HG02642 (cell line): ENCODE data around the gene KLHDC8B.
"Not testable (repeated sequence)": the region's sequence is repeated elsewhere in the genome, so short reads cannot be mapped to it uniquely, and the experiment has no call there.

Source experiments
- ATAC-seq: cut with Tn5 transposase; IDR thresholded peaks from one replicate; pipeline ENCODE4 v1.9.1; 2021; ENCODE audit warnings: mild to moderate bottlenecking; ENCODE audit not compliant: unreplicated experiment, poor library complexity

KLHDC8B gene

DNA sequence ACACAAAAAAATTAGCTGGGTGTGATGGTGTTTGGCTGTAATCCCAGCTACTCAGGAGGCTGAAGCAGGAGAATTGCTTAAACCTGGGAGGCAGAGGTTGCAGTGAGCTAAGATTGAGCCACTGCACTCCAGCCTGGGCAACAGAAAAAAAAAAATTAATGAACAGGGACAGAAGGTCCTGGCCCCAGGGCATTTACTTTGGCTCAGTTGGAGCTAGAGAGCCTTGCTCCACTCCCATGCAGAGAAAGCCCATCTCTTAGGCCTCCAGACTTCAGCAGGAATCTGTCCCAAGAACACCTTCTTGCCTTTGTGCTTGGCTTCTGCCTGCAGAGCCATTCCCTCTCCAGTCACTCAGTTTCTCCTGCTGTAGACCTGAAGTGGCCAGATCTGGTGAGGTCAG lies 8.7 kb downstream of the KLHDC8B start:
- ATAC-seq, result no peak

DNA sequence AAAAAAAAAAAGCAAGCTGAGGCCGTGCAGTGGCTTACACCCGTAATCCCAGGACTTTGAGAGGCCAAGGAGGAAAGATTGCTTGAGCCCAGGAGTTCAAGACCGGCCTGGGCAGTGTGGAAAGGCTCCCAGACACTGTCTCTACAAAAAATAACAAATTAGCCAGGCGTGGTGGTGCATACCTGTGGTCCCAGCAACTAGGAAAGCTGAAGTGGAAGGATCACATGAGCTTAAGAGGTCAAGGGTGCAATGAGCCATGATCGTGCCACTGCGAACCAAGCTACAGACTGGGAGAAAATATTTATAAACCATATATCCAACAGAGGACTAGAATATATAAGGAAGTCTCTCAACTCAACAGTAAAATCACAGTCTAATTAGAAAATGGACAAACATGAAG lies 10.0 kb downstream of the KLHDC8B start:
- no peak for ATAC-seq

DNA sequence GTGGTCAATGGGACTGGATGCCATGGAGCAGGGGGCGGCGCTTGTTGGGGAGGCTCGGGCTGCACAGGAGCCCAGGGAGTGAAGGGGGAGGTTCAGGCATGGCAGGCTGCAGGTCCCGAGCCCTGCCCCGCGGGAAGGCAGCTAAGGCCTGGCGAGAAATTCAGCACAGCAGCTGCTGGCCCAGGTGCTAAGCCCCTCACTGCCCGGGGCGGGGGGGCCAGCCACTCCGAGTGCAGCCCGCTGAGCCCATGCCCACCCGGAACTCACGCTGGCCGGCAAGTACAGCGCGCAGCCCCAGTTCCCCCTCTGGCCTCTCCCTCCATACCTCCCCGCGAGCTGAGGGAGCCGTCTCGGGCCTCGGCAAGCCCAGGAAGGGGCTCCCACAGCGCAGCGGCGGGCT lies 11.3 kb downstream of the KLHDC8B start:
- no peak for ATAC-seq

DNA sequence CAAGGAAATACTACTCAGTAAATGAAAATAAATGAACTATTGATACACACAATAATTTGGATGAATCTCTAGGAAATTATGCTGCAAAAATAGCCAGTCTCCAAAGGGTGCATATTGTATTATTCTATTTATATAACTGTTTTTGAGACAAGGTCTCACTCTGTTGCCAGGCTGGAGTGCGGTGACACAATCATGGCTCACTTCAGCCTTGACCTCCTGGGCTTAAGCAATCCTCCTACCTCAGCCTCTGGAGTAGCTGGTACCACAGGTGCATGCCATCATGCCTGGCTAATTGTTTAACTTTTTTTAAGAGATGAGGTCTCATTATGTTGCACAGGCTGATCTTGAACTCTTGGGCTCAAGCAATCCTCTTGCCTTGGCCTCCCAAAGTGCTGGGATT lies 12.5 kb downstream of the KLHDC8B start:
- no peak for ATAC-seq

DNA sequence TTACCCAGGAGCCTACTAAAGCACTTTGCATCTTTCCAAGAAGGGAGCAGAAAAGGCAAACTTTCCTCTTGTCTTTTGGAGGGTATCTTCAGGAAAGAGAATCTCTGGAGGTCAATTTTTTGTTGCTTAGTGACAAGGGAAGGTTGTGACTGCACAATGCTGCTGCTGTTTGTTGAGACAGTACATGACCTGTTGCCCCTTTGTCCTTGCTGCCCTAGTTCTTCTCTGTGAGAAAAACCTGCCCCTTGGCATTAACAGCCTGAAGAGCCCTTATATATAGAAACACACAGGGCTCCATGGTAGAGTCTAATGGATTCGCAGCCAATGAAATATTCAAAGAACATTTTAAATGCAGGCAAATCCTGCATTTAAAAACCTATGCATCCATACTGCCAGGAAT lies 20.3 kb downstream of the KLHDC8B start:
- ATAC-seq, result no peak

DNA sequence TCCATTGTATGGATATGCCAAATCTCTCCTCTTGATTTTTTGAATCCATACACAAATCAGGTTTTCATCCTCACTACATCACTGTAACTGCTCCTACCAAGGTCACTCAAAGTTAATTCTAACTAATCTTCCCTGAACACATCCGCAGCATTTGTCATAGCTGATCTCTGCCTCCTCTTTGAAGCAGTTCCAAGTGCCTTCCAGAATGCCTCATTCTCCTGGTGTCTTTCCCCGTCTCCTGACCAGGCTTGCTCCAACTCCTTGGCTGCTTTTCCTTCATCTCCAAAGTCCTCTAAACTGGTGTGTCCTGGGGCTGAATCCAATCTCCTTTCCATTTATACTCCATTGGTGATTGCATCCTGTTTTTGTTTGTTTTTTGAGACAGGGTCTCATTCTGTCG lies 26.8 kb downstream of the KLHDC8B start:
- no peak for ATAC-seq

DNA sequence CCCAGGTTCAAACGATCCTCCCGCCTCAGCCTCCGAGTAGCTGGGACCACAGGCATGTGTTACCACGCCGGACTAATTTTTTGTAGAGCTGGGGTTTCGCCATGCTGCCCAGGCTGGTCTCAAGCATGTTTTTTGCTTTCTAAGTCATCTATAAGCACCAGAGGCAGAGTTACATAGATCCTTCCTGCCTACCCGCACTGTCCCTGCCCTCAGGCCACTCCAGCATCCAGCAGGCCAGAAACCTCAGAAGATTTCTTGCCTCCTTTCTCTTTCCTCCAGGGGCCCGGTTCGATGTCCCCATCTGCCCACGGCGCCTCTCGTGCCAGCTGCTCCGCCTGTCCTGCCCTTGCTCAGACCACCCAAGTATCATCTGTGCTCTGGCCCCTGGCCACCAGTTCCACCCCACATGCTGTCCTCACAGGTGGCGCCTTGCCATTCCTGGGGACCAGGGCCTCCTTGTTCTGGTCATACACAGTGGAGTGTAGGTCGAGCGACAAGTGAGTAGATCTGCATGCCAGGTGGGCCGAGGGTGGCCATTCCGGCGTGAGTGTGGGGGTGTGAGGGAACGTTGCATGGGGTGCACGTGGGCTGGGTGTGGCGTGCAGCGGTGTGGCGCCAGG lies 27.3 kb downstream of the KLHDC8B start:
- ATAC-seq, result no peak

DNA sequence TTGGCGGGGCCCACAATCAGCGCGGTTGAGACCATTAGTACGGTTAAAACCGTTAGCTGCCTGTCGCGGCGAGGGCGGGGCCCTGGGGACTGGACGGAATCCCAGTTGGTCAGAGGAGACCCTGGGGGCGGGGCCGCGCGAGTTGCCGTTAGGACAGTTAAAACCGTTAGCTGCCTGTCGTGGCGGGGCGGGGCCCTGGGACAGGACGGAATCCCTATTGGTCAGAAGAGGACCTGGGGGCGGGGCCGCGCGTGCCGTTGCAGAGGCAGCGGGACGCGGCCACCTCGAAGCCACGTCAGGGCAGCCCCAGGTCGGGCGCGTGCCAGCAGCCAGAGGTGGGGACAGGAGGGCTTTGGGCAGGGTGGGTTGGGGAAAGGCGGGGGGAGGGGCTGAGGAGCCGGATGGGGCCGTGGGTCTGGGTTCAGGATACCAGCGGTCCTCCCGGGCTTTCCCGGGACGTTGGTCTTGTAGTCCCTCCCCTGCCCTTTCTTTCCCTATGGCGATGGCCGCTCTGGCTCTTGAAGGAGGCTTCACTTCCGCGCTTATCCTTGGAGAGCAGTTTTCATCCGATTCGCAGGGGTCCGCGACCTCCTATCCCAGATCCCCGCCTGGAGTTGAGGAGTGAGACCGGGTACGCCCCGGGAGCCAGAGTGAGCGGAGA lies 28.0 kb downstream of the KLHDC8B start:
- no peak for ATAC-seq

DNA sequence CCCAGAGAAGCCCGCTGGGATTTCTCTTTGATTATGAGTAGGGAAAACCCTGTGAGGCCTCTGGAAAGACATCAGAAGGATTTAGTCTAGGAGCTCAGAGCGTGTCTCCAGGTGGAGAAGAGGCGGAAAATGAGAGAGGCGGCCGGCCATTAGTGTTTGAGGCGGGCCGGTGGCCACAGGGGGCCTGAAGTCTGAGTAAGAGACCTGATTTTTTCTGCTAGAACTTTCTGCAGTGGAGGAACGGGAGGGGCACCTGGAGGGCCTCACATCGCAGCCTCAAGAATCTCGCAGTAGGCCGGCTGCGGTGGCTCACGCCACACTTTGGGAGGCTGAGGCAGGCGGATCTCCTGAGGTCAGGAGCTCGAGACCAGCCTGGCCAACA lies 28.5 kb downstream of the KLHDC8B start:
- ATAC-seq, result no peak

DNA sequence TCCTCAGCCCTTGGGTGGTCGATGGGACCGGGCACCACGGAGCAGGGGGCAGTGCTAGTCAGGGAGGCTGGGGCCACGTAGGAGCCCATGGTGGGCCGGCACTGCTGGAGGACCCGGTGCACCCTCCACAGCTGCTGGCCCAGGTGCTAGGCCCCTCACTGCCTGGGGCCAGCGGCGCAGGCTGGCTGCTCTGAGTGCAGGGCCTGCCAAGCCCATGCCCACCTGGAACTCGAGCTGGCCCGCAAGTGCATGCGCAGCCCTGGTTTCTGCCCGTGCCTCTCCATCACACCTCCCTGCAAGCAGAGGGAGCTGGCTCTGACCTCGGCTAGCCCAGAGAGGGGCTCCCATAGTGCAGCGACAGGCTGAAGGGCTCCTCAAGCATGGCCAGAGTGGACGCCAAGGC lies 42.1 kb downstream of the KLHDC8B start:
- no peak for ATAC-seq

DNA sequence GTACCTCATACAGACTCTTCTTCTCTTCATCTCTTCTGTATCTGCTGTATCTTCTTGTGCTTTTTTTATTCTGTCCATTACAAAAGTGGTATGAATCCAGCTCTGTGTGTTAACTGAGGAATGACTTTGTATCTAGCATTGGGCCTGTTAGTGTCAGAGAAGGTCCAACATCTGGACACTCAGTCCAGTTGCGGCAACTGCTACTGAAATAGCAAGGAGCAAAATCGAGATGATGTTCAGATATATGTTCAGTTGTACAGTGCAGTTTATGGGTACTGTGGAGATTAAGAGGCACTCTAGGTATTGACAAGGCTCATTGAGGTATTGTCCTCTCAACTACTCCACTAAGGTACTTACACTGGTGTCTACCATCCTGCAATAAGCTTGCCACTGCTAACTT lies 42.6 kb downstream of the KLHDC8B start:
- ATAC-seq, result no peak

DNA sequence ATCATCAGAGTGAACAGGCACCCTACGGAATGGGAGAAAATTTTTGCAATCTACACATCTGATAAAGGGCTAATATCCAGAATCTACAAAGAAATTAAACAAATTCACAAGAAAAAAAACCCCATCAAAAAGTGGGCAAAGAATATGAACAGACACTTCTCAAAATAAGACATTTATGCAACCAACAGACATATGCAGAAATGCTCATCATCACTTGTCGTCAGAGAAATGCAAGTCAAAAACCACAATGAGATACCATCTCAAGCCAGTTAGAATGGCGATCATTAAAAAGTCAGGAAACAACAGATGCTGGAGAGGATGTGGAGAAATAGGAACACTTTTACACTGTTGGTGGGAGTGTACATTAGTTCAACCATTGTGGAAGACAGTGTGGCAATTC lies 45.3 kb downstream of the KLHDC8B start:
- not testable (repeated sequence) for ATAC-seq

DNA sequence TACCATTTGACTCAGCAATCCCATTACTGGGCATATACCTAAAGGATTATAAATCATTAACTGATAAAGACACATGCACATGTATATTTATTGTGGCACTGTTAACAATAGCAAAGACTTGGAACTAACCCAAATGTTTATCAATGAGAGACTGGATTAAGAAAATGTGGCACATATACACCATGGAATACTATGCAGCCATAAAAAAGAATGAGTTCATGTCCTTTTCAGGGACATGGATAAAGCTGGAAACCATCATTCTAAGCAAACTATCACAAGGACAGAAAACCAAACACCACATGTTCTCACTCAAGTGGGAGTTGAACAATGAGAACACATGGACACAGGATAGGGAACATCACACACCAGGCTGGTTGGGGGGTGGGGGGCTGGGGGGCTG lies 45.7 kb downstream of the KLHDC8B start:
- not testable (repeated sequence) for ATAC-seq

DNA sequence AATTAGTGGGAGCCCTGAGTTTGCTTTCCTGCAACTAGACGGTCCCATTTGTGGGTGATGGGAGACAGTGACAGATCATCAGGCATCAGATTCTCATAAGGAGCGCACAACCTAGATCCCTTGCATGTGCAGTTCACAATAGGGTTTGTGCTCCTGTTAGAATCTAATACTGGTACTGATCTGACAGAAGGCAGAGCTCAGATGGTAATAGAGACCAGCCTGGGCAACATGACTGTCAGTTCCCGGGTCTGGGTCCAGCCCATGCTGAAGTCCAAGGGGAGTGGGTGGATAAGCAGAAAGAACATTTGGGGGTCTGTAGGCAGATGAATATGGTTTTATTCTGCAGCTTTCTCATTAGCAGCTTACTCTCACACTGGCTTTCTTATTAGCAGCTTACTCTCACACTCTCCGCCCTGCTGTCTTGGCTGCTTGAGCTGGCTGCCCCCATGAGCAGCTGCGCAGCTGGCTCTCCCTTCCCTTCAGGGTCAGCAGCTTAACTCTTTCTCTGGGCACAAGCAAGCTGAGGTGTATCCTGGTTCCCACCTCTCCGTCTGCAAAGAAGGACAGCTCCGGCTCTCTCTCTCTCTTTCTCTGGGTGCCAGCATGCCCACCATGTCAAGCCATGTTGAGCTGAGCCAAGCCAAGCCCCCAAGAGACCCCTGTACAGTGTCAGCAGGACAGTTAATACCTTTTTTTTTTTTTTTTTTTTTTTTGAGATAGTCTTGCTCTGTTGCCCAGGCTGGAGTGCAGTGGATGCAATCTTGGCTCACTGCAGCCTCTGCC lies 46.5 kb downstream of the KLHDC8B start:
- ATAC-seq, result no peak

DNA sequence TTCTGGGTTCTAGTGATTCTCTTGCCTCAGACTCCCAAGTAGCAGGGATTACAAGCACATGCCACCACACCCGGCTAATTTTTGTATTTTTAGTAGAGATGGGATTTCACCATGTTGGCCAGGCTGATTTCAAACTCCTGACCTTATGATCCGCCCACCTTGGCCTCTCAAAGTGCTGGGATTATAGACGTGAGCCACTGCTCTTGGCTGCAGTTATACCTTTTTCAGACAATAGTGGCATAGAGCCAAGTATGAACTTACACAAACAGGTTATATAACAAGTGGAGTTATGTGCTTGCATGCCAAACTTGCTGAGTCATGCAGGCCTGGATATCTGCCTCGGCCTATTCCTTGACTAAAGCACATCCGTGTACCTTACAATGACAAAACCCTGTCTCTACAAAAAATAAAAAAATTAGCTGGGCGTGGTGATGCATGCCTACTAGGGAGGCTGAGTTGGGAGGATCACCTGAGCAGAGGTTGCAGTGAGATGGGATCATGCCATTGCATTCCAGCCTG lies 47.1 kb downstream of the KLHDC8B start:
- not testable (repeated sequence) for ATAC-seq

DNA sequence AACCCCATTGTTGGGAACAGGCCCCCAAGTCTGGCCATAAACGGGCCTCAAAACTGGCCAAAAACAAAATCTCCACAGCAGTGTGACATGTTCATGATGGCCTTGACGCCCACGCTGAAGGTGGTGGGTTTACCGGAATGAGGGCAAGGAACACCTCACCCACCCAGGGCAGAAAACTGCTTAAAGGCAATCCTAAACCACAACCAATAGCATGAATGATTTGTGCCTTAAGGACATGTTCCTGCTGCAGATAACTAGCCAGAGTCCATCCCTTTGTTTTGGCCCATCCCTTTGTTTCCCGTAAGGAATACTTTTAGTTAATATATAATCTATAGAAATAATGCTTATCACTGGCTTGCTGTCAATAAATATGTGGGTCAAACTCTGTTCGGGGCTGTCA lies 47.7 kb downstream of the KLHDC8B start:
- no peak for ATAC-seq

DNA sequence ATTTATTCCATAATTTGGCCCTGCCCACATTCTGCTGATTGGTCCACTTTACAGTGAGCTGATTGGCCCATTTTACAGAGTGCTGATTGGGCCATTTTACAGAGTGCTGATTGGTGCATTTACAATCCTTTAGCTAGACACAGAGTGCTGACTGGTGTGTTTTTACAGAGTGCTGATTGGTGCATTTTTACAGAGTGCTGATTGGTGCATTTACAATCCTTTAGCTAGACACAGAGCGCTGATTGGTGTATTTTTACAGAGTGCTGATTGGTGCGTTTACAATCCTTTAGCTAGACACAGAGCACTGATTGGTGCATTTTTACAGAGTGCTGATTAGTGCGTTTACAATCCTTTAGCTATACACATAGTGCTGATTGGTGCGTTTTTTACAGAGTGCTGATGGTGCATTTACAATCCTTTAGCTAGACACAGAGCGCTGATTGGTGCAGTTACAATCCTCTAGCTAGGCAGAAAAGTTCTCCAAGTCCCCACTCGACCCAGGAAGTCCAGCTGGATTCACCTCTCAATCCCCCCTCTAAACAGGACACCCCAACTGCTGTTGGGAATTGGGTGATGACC lies 49.7 kb downstream of the KLHDC8B start:
- ATAC-seq, result not testable (repeated sequence)

DNA sequence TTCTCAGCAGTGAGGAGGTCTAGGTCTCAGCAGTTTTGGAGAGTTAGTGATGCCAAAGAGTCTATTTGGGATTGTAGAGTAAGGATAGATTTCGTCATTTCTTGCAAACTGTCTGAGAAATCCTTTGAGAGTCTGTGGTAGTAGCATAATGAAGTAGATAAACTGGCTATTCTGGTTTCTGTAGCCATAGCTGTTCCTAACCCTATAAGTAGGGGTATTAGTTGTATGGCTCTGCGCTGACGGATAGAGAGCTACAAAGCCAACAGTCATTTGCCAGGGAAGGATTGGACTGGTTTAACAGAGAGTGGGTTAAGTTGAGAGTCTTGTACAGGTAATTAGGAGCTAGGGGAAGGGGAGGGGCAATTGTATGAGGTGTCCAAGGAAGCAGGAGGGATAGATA lies 50.6 kb downstream of the KLHDC8B start:
- ATAC-seq, result no peak
